Upper lobe of left lung (tissue), 4 donors: ENCODE results near the gene SLC25A43.

Experiments used
- EP300 ChIP-seq, 4 donors: sonication (generic); formaldehyde crosslinking; IDR thresholded peaks; one replicate each; pipeline ENCODE4 v1.5.1; 2017; ENCODE audit warnings: antibody characterized with exemption in 4 of 4, control low read depth in 2 of 4
- POLR2A ChIP-seq, 4 donors: fragments of 450-650 bp; IDR thresholded peaks; one replicate each; pipeline ENCODE4 v1.5.1; 2016 to 2017; ENCODE audit warnings: antibody characterized with exemption in 4 of 4, mild to moderate bottlenecking in 2 of 4
- TF ChIP-seq, protein P1 (sequence below), 6 experiments: fragments of 450-650 bp in 4 of 6; fragments of 200-600 bp in 2 of 6; sonication (generic) in 2 of 6; IDR thresholded peaks; one replicate each; pipeline ENCODE4 v1.5.1; 2016 to 2019; ENCODE audit warnings: antibody characterized with exemption in 6 of 6

DNA sequence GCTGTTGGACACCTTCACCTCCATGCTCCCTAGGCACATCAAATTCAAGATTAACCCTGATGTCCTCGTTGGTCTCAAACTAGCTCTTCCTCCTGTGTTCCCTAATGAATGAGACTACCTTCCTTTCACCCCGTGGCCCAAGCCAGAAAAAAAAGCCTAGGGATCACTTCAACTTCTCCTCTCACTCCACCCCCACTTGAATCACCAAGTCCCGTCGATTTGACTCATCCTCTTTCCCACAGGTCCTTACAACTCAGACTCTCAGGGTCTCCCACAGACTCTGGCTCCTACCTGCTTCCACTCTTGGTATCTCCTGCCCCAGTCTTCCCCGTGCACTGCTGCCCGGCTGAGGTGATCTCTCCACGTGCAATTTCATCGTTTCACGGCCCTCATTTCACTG is 8.5 kb downstream of the SLC25A43 start:
- TF ChIP-seq, protein P1, sequence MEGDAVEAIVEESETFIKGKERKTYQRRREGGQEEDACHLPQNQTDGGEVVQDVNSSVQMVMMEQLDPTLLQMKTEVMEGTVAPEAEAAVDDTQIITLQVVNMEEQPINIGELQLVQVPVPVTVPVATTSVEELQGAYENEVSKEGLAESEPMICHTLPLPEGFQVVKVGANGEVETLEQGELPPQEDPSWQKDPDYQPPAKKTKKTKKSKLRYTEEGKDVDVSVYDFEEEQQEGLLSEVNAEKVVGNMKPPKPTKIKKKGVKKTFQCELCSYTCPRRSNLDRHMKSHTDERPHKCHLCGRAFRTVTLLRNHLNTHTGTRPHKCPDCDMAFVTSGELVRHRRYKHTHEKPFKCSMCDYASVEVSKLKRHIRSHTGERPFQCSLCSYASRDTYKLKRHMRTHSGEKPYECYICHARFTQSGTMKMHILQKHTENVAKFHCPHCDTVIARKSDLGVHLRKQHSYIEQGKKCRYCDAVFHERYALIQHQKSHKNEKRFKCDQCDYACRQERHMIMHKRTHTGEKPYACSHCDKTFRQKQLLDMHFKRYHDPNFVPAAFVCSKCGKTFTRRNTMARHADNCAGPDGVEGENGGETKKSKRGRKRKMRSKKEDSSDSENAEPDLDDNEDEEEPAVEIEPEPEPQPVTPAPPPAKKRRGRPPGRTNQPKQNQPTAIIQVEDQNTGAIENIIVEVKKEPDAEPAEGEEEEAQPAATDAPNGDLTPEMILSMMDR (IDR thresholded peaks at IDR 0.05): no peak
- TF ChIP-seq POLR2A (IDR thresholded peaks at IDR 0.05) (no peak), EP300 (IDR thresholded peaks at IDR 0.05) (no peak)
